NB4 (cell line): ENCODE results near the gene B3GAT1.

Experiments used
- MYC ChIP-seq: IDR thresholded peaks from 2 replicates; pipeline ENCODE4 v1.6.1; 2011; ENCODE audit warnings: low read depth, low read length
- POLR2A ChIP-seq: IDR thresholded peaks from 2 replicates; pipeline ENCODE4 v1.6.1; 2011; ENCODE audit warnings: mild to moderate bottlenecking; ENCODE audit not compliant: insufficient read length; ENCODE audit errors: extremely low read depth
- TF ChIP-seq, protein P1 (sequence below): IDR thresholded peaks from one replicate; pipeline ENCODE4 v1.5.1; 2012; ENCODE audit warnings: low read depth, low read length
- TF ChIP-seq, protein P2 (sequence below): IDR thresholded peaks from 2 replicates; pipeline ENCODE4 v1.6.1; 2011; ENCODE audit warnings: low read depth, low read length

DNA sequence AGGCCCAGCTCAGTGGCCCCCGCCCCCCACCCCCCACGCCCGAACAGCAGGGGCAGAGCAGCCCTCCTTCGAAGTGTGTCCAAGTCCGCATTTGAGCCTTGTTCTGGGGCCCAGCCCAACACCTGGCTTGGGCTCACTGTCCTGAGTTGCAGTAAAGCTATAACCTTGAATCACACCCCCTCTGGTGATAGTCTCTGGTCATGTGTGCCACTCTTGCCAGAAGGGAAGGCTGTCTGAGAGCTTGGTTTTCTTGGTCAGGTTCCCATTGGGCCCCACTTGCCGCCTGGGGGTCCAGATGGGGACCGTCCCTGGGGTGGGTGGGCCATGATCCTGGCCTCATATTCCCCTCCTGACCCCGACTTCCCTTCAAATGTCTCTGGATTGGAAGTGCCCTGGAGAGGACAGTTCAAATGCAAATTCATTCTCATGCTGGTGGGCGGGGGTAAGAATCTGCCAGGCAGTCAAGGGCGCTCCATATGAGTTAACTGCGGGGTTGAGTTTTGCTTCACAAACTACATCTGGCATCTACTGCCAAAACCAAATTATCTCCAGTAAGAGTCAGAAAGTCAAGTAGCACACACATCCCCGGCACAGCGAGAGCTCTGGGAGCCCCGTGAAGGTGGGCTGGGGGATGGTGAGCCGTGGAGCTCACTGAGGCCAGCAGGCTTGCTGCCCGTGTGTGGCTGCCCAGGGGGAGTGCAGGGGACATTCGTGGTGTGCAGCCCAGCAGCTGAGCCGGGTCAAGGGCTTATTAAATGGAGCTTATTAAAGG, 35.7 kb downstream of the B3GAT1 start:
- TF ChIP-seq POLR2A (no peak), MYC (no peak)
- TF ChIP-seq, protein P1, sequence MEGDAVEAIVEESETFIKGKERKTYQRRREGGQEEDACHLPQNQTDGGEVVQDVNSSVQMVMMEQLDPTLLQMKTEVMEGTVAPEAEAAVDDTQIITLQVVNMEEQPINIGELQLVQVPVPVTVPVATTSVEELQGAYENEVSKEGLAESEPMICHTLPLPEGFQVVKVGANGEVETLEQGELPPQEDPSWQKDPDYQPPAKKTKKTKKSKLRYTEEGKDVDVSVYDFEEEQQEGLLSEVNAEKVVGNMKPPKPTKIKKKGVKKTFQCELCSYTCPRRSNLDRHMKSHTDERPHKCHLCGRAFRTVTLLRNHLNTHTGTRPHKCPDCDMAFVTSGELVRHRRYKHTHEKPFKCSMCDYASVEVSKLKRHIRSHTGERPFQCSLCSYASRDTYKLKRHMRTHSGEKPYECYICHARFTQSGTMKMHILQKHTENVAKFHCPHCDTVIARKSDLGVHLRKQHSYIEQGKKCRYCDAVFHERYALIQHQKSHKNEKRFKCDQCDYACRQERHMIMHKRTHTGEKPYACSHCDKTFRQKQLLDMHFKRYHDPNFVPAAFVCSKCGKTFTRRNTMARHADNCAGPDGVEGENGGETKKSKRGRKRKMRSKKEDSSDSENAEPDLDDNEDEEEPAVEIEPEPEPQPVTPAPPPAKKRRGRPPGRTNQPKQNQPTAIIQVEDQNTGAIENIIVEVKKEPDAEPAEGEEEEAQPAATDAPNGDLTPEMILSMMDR = no peak
- TF ChIP-seq, protein P2, sequence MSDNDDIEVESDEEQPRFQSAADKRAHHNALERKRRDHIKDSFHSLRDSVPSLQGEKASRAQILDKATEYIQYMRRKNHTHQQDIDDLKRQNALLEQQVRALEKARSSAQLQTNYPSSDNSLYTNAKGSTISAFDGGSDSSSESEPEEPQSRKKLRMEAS = no peak
